BE2C (cell line): Measurements from ENCODE around the gene CHAMP1.
A peak's percentile ranks its signal among the peaks of the same experiment; 100 is the strongest.
"Not testable (repeated sequence)": the region's sequence is repeated elsewhere in the genome, so short reads cannot be mapped to it uniquely, and the experiment has no call there.

Source experiments
- DNase-seq: peaks from one replicate; pipeline ENCODE4 v3.0.0-alpha.2; 2020
- H3K27me3 ChIP-seq: fragments of 250-450 bp; sonication (Bioruptor Pico); 2 replicates; pipeline ENCODE4 v1.5.1; 2020; ENCODE audit warnings: mild to moderate bottlenecking
- H3K36me3 ChIP-seq: fragments of 250-450 bp; sonication (Bioruptor Pico); 2 replicates; pipeline ENCODE4 v1.5.1; 2020; ENCODE audit warnings: mild to moderate bottlenecking
- H3K4me1 ChIP-seq: fragments of 250-450 bp; sonication (Bioruptor Pico); 2 replicates; pipeline ENCODE4 v1.5.1; 2020
- H3K4me3 ChIP-seq: 2 replicates; pipeline ENCODE4 v1.5.1; 2011; ENCODE audit warnings: low read depth, low read length
- H3K9me3 ChIP-seq: fragments of 250-450 bp; sonication (Bioruptor Pico); 2 replicates; pipeline ENCODE4 v1.5.1; 2020
- CTCF ChIP-seq: IDR thresholded peaks from 2 replicates; pipeline ENCODE4 v1.5.1; 2012; ENCODE audit warnings: mild to moderate bottlenecking, low read depth, low read length

CHAMP1 gene

GRCh38 chr13:114334305-114335053, 20.2 kb downstream of the CHAMP1 start:
- H3K36me3 ChIP-seq, result no peaks in the 10 kb centered on the region
- H3K4me3 ChIP-seq, result no peak overlapping the region
- no peak for DNase-seq
- H3K9me3 ChIP-seq, result no peaks in the 10 kb centered on the region
- no peaks in the 10 kb centered on the region for H3K4me1 ChIP-seq
- H3K27me3 ChIP-seq, result no peaks in the 10 kb centered on the region
- no peak for TF ChIP-seq CTCF

DNA sequence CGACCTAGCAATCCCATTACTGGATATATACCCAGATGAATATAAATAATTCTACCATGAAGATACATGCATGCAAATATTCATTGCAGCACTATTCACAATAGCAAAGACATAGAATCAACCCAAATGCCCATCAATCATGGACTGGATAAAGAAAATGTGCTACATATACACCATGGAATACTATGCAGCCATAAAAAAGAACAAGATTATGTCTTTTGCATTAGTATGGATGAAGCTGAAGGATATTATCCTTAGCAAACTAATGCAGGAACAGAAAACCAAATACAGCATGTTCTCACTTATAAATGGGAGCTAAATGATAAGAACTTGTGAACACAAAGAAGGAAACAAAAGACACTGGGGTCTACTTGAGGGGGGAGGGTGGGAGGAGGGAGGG, 22.2 kb downstream of the CHAMP1 start:
- H3K4me1 ChIP-seq, H3K27me3 ChIP-seq, H3K36me3 ChIP-seq, H3K4me3 ChIP-seq, DNase-seq, H3K9me3 ChIP-seq: not testable (repeated sequence)

DNA sequence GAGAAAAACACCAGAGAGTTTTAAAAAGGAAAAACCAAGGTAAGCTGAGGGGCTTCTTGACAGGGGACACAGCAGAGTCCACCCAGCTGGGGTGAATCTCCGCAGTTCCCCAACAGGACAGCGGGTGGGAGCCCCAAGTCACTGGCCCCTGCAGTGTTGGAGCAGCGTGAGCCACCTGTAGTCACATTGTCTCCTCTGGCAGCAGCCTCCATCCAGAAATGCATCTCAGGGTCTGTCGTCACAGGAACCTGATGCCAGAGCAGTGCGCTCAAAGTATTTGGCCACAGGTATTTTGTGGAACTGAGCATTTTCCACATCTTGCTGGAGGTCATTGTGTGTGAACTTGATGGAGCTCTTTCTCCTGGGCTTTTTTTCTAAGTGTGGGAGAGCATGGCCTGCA, 24.7 kb downstream of the CHAMP1 start:
- no peaks in the 10 kb centered on the region for H3K4me1 ChIP-seq
- H3K9me3 ChIP-seq, result no peaks in the 10 kb centered on the region
- no peak for TF ChIP-seq CTCF
- DNase-seq, result no peak
- H3K4me3 ChIP-seq, result no peak overlapping the region
- H3K36me3 ChIP-seq, result no peaks in the 10 kb centered on the region
- H3K27me3 ChIP-seq, result no peaks in the 10 kb centered on the region

DNA sequence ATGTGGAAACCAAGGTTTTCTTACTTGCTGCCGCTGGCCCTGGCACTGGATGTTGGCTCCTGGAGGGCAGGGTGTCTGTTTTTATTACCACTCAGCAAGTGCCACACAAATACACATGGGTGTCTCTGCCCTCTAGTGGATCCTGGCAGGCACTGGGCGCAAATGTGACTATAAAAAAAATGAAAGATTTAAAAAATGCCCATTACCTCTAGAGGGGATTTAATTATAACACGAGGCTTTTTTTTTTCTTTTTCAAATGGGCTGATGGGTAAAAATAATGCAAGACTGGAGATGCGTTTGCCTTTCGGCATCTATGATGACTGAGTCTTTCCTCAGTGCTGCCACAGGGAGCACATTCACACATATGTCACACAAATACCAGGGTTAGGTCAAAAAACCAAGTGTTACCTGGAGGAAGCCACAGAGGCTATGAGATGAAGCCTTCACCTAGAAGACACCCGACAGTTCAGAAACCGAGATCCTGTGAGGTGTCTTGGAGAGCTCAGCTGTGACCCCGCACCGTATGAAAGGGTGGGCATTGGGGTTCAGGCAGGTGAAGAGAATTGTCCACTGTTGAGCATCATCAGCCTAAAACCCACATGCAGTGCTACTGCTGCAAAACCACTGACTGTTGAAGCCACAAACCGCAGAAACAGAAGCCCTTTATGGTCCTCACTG, 25.7 kb downstream of the CHAMP1 start:
- Histone ChIP-seq H3K4me1 (no peaks in the 10 kb centered on the region), H3K4me3 (no peak overlapping the region), H3K27me3 (no peaks in the 10 kb centered on the region; the same call in 1 of the 2 replicates), H3K9me3 (no peaks in the 10 kb centered on the region), H3K36me3 (no peaks in the 10 kb centered on the region)
- DNase-seq, result peak; percentile 63
- peak; percentile 79 for TF ChIP-seq CTCF

- Histone ChIP-seq H3K9me3 (no peaks in the 10 kb centered on the region), H3K36me3 (no peaks in the 10 kb centered on the region), H3K4me3 (no peak overlapping the region), H3K27me3 (peaks cover 2% of the 10 kb centered on the region), H3K4me1 (no peaks in the 10 kb centered on the region)
- TF ChIP-seq CTCF, result no peak
- DNase-seq, result no peak
Observed at GRCh38 chr13:114341003-114341777, 26.9 kb downstream of the CHAMP1 start.

GRCh38 chr13:114347256-114347655, 33.0 kb downstream of the CHAMP1 start:
- H3K9me3 ChIP-seq, H3K36me3 ChIP-seq, H3K4me1 ChIP-seq, H3K4me3 ChIP-seq, DNase-seq: not testable (repeated sequence)
- H3K27me3 ChIP-seq, result peaks cover 10% of the 10 kb centered on the region

- peak; percentile 49 for TF ChIP-seq CTCF
- not testable (repeated sequence) for H3K36me3 ChIP-seq, H3K4me1 ChIP-seq, H3K9me3 ChIP-seq, H3K27me3 ChIP-seq, H3K4me3 ChIP-seq
- DNase-seq, result peak; percentile 58
Observed at GRCh38 chr13:114352763-114353162, 38.5 kb downstream of the CHAMP1 start.

DNA sequence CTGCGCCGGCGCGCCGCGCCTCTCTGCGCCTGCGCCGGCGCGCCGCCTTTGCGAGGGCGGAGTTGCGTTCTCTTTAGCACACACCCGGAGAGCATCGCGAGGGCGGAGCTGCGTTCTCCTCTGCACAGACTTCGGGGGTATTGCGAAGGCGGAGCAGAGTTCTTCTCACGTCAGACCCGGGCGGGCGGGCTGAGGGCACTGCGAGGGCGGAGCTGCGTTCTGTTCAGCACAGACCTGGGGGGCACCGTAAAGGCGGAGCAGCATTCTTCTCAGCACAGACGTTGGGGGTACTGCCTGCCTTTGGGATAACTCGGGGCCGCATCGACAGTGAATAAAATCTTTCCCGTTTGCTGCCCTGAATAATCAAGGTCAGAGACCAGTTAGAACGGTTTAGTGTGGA, 39.1 kb downstream of the CHAMP1 start:
- not testable (repeated sequence) for H3K4me1 ChIP-seq, H3K9me3 ChIP-seq, H3K36me3 ChIP-seq, H3K27me3 ChIP-seq, DNase-seq, H3K4me3 ChIP-seq
